Measurements from ENCODE around the gene TRUB1.

Gene TRUB1

DNA sequence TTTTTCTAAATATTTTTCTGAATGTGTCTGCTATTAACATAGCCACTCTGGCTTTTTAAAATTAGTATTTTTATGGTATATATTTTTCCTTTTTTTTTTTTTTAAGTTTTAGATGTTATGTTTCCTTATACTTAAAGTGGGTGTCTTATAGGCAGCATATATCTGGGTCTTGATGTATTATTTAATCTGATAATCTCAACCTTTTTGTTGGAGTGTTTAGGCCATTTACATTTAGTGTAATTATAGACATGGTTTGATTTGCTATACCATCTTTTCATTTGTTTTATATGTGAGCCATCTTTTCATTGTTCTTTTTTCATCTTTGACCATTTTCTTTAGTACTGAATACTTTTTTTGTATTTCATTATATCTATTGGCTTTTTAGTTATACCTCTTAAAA is 45.0 kb downstream of the TRUB1 start:
- no peak for DNase-seq (ENCODE audit: low spot score)

GRCh38 chr10:114987995-114988394 is 50.0 kb downstream of the TRUB1 start:
- peak; percentile 16 for DNase-seq (ENCODE audit: low spot score)

GRCh38 chr10:114990586-114990985 is 52.6 kb downstream of the TRUB1 start:
- DNase-seq (ENCODE audit: low spot score): no peak

- DNase-seq (ENCODE audit: low spot score): no peak
Observed at GRCh38 chr10:114990991-114991390, 53.0 kb downstream of the TRUB1 start.

DNA sequence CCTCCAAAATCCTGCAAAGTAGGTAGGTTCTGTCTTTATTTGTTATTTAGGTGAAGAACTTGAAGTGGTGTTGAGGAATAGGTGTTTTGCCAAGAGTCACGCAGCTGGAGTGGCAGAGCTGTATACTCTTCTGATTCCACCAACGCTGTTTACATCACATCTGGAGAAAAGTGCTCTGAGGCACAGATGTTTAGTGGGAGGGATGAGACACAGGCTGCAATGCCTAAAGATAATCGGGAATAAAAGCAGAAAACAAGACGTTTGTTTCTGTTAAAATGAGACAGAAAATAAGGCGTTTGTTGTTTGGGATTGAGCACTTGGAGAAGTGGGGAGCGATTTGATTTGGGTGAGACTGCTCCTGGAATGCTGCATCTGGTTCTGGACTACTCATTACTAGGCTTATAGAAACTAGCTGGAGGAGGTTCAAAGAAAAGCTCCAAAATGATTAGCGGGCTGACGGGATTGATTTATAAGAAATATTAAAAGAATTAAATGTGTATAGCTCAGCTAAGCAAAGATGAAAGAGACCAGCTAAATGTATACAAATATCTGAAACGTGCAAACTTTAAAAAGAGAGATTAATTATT is 54.3 kb downstream of the TRUB1 start:
- no peak for DNase-seq (ENCODE audit: low spot score)

- no peak for DNase-seq (ENCODE audit: low spot score)
Observed at GRCh38 chr10:114995468-114996247, 57.7 kb downstream of the TRUB1 start.

DNA sequence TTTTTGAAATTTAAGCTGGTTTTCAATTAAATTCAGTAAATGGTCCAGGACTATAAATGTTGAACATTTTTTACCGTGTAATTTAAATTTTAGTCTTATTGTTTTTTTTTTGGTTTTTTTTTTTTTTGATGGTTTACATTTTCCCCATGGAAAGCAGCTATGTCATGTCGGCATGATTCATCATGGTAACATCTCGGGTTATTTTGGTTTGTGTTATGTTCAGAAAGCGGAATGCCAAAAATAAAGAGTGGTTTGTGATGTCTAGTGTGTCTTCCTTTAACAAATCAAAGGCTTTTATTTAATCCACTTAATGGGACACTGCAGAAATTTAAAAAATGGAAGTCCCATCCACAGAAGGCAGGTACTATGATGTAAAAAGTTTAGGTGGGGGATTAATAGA is 58.5 kb downstream of the TRUB1 start:
- DNase-seq (ENCODE audit: low spot score): no peak

DNA sequence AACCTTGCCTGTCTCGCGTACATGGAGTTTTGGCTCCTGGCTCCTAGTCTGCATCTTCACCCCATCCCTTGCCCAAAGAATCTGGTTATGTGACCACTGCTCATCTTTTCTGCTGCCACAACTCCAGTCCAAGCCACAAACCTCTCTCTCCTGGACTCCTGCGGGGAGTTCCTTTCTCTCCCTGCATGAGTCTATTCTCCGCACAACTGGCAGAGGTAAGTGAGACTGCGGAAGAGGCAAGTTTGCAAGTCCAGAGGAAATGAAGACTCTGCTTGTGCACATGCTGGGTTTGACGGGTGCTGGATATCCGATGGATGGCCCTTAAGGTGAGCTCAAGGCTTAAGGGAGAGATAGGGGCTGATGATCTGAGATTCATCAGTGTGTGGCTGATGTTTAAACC is 61.0 kb downstream of the TRUB1 start:
- DNase-seq (ENCODE audit: low spot score): no peak

DNA sequence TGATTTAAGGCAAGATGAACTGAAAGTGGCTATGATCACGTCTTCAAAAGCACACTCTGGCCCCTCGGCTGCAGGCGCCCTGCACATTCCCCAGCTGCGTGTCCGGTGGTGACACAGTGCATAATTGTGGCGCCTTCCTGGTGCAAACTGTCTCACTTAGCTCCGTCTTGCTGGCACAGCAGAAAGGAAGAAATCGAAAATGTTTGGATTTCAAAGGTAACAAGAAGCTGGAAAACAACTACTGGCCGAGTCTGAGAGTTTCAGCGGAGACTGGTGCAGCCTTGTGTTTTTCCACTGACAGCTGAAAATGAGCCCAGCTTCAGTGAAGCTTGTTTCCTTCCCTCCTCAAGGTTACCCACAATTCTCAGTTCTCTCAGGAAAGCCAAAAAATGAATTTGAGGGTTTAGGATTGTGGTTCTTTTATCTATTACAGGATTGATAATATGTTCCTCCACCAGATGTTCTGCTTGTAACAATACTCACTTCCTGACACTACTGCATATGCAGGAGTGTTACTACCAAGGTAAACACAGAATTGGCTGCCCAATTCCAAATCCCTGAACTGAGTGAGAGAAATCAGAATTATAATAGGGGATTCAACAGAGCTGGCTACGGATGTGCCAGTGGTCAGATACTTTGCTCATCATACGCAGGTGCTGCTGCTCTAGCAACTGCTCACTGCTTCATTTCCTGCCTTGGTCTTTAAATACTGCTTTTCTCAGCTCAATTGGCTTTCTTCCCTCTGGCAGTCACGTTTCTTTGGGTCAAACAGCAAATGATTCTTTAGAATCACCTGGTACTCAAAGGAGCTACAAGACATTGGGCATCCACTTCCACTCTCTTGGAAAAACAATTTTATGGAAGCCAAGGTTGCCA is 63.7 kb downstream of the TRUB1 start:
- peak; percentile 19 for DNase-seq (ENCODE audit: low spot score)

DNA sequence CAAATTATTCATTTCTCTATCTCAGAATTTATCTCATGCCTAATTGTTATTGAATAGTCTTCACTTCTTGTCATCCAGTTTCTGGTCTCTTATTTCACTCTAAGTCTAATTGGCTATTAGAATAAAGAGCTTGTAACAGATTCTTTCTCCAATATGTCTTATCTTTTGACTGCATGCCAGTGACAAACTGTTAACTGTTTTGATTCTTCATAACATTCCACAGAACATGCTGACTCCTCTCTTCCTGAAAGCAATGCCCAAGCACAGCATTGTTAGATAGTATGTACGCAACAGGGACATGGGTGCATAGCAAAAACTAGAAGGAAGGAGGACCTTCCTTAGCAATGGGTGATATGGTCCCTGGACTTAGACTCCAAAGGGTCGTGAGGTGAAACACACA is 65.4 kb downstream of the TRUB1 start:
- no peak for DNase-seq (ENCODE audit: low spot score)

DNA sequence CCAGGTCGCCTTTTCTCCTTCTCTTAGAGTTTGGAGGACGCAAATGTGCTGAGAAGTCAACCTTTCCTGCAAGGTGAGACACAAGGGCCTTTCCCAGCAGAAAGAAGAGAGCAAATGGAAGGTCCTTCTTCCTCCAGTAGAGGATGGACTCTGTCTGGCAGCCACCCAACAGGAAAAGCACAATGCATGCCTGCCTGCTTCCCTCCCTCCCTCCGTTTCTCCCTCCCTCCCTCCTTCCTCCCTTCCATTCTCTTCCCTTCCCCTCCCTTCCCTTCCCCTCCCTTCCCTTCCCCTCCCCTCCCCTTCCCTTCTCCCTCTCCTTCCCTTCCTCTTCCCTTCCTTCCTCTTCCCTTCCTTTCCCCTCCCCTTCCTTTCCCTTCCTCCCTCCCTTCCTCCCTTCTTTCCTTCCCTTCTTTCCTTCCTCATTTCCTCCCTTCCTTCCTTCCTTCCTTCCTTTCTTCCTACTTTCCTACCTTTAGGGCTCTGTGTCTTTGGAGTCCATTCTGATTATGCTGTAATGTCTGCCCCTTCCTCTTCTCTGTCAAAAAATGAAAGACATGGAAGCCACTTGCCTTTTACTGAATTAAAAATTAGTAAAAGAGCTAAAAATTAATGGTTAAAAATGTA is 66.4 kb downstream of the TRUB1 start:
- no peak for DNase-seq (ENCODE audit: low spot score)

DNA sequence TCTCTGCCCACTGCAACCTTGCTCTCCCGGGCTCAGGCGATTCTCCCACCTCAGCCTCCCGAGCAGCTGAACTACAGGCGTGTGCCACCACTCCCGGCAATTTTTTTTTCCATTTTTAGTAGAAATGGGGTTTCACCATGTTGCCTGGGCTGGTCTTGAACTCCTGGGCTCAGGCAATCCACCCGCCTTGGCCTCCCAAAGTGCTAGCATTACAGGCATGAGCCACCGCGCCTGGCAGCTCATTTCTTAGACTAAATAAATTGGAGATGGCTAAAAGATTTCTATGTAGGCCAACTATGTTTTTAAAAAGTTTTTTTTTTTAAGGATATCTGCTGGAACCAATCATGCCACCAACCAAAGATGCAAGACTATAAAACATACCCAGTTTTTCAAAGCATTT is 67.8 kb downstream of the TRUB1 start:
- no peak for DNase-seq (ENCODE audit: low spot score)

- no peak for DNase-seq (ENCODE audit: low spot score)
Observed at GRCh38 chr10:115018185-115018931, 80.4 kb downstream of the TRUB1 start.

GRCh38 chr10:115020449-115020848 is 82.5 kb downstream of the TRUB1 start:
- DNase-seq (ENCODE audit: low spot score): no peak

DNA sequence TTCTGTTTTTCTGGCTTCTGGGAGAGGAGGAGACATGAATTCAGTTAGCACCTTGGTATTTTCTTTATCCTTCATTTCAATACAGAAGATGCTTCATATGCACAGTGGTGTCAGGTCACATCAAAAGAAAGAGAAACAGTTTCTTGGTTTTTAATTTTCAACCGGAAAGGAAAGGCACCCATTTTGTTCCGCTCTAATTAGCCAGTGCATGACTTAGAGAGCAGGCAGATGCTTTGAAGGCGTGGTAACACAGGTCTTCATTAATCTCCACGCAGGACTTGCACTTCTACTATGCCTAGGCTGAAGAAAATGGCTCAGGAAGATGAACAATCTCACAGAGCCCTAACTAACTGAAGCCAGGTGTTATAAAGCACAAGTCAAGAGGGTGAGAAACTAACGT is 84.7 kb downstream of the TRUB1 start:
- no peak for DNase-seq (ENCODE audit: low spot score)

- DNase-seq (ENCODE audit: low spot score): no peak
Observed at GRCh38 chr10:115023715-115024114, 85.7 kb downstream of the TRUB1 start.

DNA sequence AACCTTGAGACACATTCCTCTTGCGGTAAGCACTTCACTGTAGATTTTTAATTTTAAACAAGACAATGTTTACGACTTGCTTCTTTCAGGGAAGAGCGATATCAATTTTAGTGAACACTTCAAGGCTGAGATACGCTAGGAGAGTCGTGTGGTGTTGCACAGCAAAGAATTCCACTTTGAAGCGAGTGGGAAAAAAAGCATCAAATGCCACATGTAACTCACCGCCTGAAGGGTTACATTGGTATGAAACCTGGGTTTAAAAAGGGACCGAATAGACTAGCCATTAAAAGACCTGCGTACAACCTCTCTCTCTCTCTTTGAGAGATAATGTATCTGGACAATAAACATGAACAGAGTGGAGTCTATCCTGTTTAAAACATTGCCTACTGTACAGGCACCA is 86.4 kb downstream of the TRUB1 start:
- no peak for DNase-seq (ENCODE audit: low spot score)

DNA sequence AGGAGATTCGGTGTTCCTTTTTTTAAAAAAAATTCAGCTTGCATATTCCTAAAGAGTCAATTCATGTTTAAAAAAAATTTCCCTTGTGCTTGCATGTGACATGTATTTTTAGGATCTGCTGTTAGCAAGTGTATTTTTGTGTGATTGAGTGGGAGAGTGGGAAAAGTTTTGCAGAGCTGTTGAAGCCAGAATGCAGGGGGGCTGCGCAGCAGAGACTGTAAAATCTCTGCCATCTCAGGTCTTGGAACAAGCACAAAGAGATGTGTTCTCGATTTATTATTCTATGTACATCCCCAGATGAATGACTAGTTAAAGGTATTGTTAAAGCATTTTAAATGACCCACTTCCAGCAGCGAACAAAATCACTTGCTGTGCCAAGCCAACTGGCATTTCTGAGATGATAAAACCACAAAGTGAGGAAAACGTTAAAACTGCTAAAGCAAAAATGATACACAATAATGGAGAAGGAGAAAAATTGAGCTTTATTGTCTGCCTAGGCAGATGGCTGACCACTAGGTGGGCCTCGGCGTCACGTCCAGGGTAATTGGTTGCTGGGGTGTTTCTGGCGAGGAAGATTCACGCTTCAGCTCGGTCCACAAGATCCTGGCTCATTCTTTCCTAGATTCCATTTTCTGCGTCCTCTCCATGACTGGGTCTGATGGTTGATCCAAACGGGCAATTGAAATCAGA is 88.2 kb downstream of the TRUB1 start:
- no peak for DNase-seq (ENCODE audit: low spot score)

- DNase-seq (ENCODE audit: low spot score): no peak
Observed at GRCh38 chr10:115026746-115027140, 88.7 kb downstream of the TRUB1 start.

Data from GM03348 (cell line).